UCSD-AML1 (cell line): Measurements from ENCODE around the gene RHBDF2.

Experiments
- DNase-seq: peaks from one replicate; lab custom pipeline; 2025; ENCODE audit not compliant: unreplicated experiment; lab: John Stamatoyannopoulos, UW

Gene RHBDF2

GRCh38 chr17:76501018-76501826 is at the start of gene RHBDF2:
Gene RHBDF2 (minus strand): TSS chr17:76501423. CDS start chr17:76481524, 19,899 bp downstream.
- DNase-seq, result peak; percentile 89

- no peak for DNase-seq
Measured at GRCh38 chr17:76549539-76549938, 48.3 kb upstream of the RHBDF2 start.

GRCh38 chr17:76549215-76549518 is 47.9 kb upstream of the RHBDF2 start:
- DNase-seq, result no peak

GRCh38 chr17:76548378-76549214 is 47.4 kb upstream of the RHBDF2 start:
- DNase-seq, result no peak

- DNase-seq, result no peak
Measured at GRCh38 chr17:76547642-76548202, 46.5 kb upstream of the RHBDF2 start.

- DNase-seq, result peak; percentile 73
Measured at GRCh38 chr17:76547183-76547641, 46.0 kb upstream of the RHBDF2 start.

GRCh38 chr17:76546556-76547182 is 45.4 kb upstream of the RHBDF2 start:
- no peak for DNase-seq

DNA sequence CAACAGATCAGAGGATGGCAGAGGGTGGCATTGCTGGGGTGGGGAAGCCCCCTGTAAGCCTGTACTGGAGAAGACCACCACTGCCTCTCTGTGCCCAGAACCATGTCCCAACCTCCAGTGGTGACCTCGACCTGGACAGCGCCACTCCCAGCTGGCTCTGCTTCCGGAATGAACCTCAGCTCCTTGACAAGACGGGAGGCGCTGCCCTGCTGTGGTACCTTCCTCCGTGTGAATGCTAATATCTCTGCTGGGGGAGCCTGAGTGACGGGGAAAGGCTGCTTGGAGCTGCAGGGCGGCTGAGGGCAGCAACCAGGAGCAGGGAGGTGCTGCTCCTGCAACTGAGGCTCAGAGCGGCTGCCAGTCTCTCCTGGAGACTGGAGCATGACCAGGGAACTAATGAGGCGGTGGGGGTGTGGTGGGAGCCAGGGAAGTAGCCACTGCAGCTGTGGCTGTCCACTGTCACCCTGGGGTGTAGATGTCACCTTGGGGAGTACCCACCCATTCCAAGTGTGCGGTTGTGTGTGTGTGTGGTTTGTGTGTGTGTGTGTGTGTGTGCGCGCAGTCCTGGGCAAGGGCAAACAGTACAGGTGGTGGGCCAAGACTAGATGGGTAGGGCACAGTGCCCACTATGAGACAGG is 44.8 kb upstream of the RHBDF2 start:
- DNase-seq, result no peak

- no peak for DNase-seq
Measured at GRCh38 chr17:76544546-76545365, 43.5 kb upstream of the RHBDF2 start.

- DNase-seq, result no peak
Measured at GRCh38 chr17:76543826-76544545, 42.8 kb upstream of the RHBDF2 start.

DNA sequence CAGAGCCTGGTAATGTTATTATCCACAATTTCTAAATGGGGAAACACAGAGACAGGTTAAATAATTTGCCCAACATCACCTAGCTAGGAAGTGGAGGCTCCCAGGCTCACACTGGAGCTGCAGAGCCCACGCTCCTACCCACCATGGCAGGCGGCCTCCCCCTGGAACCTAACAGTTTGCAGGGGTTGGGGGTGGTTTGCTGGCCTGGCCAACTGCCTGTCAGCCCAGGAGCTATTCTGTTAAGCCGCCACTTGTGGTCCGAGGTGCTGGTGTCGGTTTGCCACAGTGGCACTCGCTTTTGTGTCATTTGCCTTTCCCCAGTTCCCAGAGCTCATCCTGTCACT is 42.2 kb upstream of the RHBDF2 start:
- DNase-seq, result no peak

GRCh38 chr17:76542984-76543383 is 41.8 kb upstream of the RHBDF2 start:
- DNase-seq, result no peak

DNA sequence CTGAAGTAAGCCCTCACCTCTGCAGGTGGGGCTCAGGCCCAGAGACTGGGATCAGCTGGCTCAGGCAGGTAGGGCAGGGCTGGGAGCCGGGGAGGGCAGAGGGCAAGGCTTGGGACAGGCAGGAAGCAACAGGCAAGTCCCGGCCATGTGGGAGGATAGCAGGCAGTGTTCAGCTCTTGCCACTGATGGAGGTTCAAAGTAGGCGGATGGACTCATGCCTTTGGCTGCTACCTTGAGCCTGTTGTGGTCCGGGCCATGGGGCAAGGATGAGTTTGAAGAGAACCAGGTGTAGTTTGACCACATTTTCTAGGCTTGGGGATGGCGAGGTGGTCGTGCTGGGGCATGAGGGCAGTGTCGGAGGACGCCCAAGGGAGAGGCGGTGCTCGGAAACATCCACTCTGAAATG is 41.3 kb upstream of the RHBDF2 start:
- no peak for DNase-seq

DNA sequence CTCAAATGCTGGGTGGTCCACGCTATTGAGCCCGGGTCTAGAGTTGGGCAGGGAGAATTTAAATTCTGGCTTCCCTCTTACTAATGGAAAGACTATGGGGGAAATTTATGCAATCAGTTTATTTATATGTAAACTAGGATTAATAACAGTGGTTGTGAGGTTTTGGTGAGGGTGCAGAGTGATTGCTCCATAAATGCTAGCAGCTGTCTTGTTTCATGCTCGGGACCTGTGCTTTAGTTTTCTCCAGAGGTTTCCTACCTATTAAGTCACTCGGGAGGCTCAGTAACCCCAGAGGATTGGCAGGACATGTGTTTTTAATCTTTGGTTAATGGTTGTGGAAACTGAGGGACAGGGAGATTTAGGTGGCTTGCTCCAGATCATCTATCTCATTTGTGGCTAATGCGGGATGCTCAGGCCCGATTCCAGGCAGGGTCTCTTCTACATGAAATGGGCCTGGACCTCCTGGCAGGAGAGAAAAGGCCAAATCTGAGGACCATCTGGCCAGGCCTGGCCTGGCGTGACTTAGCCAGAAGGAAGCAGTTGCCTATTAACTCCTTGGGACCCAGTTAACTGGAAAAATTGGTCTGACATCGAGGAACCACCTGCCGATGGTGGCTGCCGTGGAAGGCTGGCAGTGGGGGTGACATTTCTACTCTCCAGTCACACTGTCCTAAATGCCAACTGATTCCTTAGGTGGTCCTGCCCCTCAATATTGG is 40.7 kb upstream of the RHBDF2 start:
- no peak for DNase-seq

DNA sequence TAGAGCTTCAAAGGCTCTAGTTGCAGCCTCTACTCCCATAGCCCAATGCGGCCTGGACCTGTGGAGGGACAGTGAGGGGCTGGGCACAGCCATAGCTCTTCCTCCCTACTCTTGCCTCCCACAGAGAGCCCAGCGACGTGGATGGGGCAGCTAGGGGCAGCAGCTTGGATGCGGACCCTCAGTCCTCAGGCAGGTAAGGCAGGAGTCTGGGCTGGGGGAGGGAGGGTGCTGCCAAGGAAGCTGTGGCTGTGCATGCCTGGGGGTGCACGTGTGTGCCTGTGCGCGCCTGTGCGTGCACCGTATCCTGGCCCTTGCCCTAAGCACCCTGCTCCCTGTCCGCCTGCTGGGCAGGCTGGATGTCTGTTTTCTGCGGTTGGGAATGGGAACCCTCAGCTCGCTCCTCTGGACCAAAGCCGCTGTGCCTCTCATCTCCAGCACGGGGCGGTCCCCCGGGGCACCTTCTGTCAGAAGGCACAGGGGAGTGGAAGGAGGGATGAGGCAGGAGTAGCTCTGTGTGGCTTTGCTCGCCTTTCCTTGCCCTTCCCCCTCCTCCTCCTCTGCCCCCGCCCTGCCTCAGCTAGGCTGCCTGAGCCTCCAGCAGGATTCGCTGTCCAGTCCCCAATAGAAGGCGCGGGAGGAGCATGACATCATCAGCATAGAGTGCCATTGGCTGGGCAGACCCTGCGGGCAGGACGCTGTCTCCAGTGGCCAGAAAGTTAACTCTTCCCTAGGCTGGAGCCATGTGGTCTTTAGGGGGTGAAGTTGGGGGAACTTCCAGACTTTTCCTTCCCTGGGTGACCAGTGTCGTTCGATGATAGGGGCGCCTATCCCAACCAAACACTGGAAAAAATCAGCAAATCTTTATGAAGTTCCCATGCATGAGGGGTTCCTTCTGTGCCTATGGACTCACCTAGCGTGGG is 39.4 kb upstream of the RHBDF2 start:
- DNase-seq, result peak; percentile 90

DNA sequence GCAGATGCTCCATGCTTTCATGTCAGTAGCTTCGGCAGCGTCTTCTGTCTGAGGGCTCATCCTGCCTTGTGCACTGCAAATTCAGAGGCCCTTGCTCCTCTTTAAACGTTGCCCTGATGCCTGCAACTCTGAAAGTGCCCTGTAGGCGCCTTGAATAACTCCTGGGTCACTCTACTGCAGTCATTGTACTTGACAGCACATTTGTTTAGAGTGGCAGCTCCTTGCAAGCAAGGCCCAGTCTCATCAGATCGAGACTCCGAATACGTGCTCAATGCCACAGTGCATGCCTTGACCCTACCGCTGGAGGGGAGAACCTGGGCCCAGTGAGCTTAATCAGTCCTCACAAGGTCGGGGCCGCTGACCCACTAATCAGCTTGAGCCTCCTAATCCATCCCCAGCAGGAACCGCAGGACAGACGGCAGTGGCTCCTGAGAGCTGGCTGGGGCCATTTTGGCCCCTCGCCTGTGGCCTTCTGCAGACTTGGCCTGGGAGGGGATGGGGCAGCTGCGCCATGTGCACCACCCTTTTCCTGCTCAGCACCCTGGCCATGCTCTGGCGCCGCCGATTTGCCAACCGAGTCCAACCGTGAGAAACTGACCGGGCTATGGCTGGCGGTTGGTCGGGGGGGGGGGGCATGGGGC is 38.5 kb upstream of the RHBDF2 start, which contains the start of gene PRCD:
Gene PRCD (plus strand): TSS at position 414 of the 641 bp plus-strand sequence. CDS start 98 bp downstream, at position 512.
- no peak for DNase-seq

- DNase-seq, result no peak
Measured at GRCh38 chr17:76538941-76539570, 37.8 kb upstream of the RHBDF2 start.
